Stimulated activated effector memory CD8-positive, alpha-beta T cell treated with anti-CD3 and anti-CD28 coated beads, Interleukin-12 subunit alpha, Interleukin-12 subunit beta, amount 100 ng/mL, for 72 hours (primary cell): ENCODE measurements around the gene ATP8B3.

Experiments used
- ATAC-seq: fragments of 150-1000 bp; cut with Tn5 transposase; 2 replicates; pipeline ENCODE4 v1.10.0; 2021
- DNase-seq, 2 donors: peaks; one replicate each; pipeline ENCODE4 v3.0.0; 2021 to 2022; ENCODE audit warnings: low spot score in 2 of 2
- H3K27ac Mint-ChIP-seq: one replicate; pipeline ENCODE4 v1.8.0; 2022; ENCODE audit warnings: mild to moderate bottlenecking, mixed read lengths
- H3K36me3 Mint-ChIP-seq: one replicate; pipeline ENCODE4 v1.8.0; 2022; ENCODE audit warnings: mild to moderate bottlenecking, mixed read lengths
- H3K4me1 Mint-ChIP-seq: one replicate; pipeline ENCODE4 v1.8.0; 2022; ENCODE audit warnings: mixed read lengths
- H3K4me3 Mint-ChIP-seq: one replicate; pipeline ENCODE4 v1.8.0; 2022; ENCODE audit warnings: mild to moderate bottlenecking, mixed read lengths
- H3K9me3 Mint-ChIP-seq: one replicate; pipeline ENCODE4 v1.8.0; 2022; ENCODE audit warnings: mixed read lengths

ATP8B3 gene

DNA sequence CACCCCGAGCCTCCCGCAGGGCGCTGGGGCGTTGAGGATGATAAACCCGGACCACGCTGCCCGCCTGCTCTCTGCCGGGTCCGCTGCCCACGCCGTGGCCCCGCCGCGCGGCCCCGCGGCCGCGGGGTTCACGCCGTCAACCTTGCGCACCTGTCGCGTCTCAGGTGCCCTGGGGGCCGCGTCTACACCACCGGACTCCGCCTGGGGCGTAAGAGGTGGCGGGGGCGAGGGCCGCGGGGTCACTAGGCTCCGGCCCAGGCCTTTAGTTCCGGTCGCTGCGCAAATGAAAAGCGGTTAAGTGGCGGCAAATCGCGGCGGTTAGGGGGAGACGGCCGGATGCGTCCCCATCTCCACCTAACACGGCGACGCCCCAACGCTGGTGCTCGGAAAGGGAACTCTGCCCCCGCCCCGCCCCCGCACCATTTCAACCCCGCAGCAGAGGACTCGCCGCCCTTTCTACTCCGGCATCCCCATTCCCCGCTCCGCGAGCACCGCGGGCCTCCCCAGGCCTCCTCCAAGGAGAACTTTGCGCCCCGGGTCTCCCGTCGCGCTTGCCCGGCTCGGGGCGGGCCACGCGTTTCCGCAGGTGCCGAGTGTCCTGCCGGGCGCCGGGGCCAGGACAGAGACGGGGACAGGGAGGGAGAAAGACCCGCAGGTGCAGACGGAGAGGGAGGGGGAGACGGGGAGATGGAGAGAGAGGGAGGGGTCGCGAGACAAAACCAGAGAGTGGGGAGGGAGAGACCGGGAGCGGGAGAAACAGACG is 54.4 kb downstream of the ATP8B3 start:
- no peaks in the 10 kb centered on the region for H3K4me1 Mint-ChIP-seq
- no peak for ATAC-seq
- H3K27ac Mint-ChIP-seq = no peak overlapping the region
- no peak overlapping the region for H3K4me3 Mint-ChIP-seq
- DNase-seq = no peak
- H3K9me3 Mint-ChIP-seq = no peaks in the 10 kb centered on the region
- peaks cover 7% of the 10 kb centered on the region for H3K36me3 Mint-ChIP-seq

DNA sequence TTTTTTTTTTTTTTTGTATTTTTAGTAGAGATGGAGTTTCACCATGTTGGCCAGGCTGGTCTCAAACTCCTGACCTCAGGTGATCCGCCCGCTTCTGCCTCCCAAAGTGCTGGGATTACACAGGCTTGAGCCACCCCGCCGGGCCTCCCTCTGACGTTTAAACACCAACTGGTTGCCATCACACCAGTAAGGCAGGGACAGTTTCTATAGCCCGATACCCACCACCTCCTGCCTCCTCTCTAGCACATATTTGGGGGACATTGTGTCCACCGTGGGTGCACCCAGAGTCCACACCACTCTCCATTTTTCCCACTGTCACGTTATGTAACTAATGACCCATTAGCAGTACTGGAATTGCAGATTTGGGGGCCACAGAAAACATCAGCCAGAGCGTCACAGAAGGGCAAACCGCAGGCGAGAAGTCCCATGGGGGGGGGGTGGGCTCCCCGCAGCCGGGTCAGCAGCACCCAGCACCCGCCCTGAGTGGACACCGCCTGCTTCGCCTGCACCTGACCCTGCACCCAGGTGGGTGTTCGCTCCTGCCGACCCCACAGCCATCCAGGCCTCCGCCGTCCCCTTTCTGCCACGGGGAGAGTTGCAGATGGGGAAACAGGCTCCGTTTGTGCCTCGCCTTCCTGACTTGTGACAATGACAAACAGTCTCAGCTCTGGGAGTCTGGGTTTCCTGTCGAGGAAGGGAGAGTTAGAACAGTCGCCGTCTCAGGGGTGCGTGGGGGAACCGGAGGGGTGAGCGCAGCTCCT is 55.2 kb downstream of the ATP8B3 start:
- no peak overlapping the region for H3K4me3 Mint-ChIP-seq
- H3K9me3 Mint-ChIP-seq = no peaks in the 10 kb centered on the region
- peaks cover 7% of the 10 kb centered on the region for H3K36me3 Mint-ChIP-seq
- no peak for DNase-seq
- ATAC-seq = no peak
- H3K4me1 Mint-ChIP-seq = no peaks in the 10 kb centered on the region
- H3K27ac Mint-ChIP-seq = no peak overlapping the region

DNA sequence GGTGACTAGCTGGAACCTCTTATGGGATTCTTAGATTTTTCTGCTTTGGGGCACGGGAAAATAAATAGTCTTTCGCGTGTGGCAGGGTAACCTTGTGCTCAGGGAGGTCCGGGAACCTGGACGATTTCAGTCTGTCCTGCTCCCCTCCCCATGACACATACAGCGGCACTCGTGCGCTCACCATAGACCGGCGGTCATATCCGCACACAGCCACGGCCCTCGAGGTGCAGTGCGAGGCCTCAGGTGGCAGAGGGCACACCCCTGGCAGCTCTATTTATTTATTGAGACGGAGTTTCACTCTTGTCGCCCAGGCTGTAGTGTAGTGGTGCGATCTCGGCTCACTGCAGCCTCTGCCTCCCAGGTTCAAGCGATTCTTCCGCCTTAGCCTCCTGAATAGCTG is 55.8 kb downstream of the ATP8B3 start:
- no peak overlapping the region for H3K4me3 Mint-ChIP-seq
- ATAC-seq (no peak), DNase-seq (no peak)
- no peak overlapping the region for H3K27ac Mint-ChIP-seq
- no peaks in the 10 kb centered on the region for H3K4me1 Mint-ChIP-seq
- peaks cover 7% of the 10 kb centered on the region for H3K36me3 Mint-ChIP-seq
- H3K9me3 Mint-ChIP-seq = no peaks in the 10 kb centered on the region

DNA sequence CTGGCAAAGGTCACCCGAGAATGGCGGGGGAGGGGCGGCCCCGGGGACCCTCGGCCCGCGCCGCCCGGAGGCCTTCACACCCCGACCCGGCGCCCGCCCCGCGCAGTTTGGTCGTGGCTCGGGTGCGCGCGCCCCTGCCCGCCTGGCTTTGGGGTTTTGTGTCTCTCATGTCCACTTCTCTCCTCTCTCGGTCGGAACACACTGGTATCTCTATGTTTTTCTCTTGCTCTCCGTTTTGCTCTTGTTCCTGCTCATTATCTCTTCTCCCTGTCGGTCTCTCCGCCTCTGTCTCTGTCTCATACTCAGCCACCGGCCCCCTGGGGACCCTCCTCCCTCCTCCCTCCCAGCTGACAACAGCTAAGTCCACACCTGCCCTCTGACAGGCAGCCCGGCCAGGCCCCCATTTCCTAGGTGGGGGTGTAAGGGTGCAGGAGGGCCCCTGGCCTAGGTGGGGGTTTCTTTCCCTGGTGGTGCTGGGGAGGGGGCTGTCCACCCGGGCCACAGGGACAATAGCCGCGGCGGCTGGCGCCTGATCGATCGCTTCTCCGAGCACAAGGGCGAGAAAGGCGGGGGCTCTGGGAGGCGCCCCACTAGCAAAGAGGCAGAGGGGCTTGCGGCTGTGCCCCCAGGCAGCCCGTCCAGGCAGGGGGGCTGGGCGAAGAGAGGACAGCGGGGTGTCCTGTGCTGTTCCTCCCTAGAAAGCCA is 56.5 kb downstream of the ATP8B3 start:
- Mint-ChIP-seq H3K4me3 (no peak overlapping the region), H3K27ac (no peak overlapping the region)

DNA sequence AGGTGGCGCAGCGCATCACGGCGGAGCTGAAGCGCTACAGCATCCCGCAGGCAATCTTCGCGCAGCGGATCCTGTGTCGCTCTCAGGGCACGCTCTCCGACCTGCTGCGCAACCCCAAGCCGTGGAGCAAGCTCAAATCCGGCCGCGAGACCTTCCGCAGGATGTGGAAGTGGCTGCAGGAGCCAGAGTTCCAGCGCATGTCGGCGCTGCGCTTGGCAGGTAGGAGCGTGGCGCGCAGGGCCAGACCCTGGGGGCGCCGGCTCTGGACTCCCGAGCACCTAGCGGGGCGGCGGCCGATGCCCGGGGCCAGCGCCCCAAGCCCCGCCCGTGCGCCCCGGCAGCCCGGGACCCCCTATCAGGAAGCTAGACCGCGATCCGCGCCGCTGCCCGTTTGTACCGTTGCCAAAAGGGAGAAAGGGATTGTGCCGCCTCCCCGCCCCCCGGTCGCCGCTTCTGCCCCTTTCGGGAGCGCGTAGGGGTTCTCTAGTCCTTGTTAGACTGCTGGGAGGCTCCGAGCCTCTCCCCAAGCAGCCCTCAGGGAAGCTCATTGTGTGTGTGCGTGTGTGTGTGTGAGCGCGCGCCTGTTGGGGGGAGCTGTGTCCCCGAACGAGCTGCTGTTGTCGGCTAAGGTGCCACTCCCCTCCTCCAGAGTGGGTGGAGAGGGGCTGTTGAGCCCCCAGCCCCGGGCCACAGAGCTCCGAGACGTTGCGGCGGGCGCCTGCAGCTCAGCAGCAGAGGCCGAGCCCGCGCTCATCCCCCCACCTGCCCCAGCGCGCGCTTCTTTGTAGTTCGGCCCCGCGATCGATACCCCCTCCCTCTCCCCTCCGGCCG is 57.2 kb downstream of the ATP8B3 start:
- Mint-ChIP-seq H3K4me3 (no peak overlapping the region), H3K9me3 (no peaks in the 10 kb centered on the region), H3K36me3 (peaks cover 7% of the 10 kb centered on the region), H3K27ac (no peak overlapping the region), H3K4me1 (peaks cover 6% of the 10 kb centered on the region)
- ATAC-seq (no peak), DNase-seq (no peak)

More for the DNA sequence above, 56.5 kb downstream of the ATP8B3 start:
- ATAC-seq = no peak
- H3K9me3 Mint-ChIP-seq = no peaks in the 10 kb centered on the region
- no peak for DNase-seq
- no peaks in the 10 kb centered on the region for H3K4me1 Mint-ChIP-seq
- peaks cover 7% of the 10 kb centered on the region for H3K36me3 Mint-ChIP-seq

DNA sequence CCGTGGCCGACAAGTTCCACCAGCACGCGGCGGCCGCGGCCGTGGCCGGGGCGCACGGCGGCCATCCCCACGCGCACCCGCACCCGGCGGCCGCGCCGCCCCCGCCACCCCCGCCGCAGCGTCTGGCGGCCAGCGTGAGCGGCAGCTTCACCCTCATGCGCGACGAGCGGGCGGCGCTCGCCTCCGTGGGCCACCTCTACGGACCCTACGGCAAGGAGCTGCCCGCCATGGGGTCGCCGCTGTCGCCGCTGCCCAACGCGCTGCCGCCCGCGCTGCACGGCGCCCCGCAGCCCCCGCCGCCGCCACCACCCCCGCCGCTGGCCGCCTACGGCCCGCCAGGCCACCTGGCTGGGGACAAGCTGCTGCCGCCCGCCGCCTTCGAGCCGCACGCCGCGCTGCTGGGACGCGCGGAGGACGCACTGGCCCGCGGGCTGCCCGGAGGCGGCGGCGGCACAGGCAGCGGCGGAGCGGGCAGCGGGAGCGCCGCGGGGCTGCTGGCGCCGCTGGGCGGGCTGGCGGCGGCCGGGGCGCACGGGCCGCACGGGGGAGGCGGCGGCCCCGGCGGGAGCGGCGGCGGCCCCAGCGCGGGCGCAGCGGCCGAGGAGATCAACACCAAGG is 57.9 kb downstream of the ATP8B3 start:
- H3K27ac Mint-ChIP-seq = no peak overlapping the region
- no peak overlapping the region for H3K4me3 Mint-ChIP-seq
- DNase-seq = no peak
- peaks cover 7% of the 10 kb centered on the region for H3K36me3 Mint-ChIP-seq
- no peaks in the 10 kb centered on the region for H3K9me3 Mint-ChIP-seq
- no peak for ATAC-seq
- peaks cover 6% of the 10 kb centered on the region for H3K4me1 Mint-ChIP-seq

DNA sequence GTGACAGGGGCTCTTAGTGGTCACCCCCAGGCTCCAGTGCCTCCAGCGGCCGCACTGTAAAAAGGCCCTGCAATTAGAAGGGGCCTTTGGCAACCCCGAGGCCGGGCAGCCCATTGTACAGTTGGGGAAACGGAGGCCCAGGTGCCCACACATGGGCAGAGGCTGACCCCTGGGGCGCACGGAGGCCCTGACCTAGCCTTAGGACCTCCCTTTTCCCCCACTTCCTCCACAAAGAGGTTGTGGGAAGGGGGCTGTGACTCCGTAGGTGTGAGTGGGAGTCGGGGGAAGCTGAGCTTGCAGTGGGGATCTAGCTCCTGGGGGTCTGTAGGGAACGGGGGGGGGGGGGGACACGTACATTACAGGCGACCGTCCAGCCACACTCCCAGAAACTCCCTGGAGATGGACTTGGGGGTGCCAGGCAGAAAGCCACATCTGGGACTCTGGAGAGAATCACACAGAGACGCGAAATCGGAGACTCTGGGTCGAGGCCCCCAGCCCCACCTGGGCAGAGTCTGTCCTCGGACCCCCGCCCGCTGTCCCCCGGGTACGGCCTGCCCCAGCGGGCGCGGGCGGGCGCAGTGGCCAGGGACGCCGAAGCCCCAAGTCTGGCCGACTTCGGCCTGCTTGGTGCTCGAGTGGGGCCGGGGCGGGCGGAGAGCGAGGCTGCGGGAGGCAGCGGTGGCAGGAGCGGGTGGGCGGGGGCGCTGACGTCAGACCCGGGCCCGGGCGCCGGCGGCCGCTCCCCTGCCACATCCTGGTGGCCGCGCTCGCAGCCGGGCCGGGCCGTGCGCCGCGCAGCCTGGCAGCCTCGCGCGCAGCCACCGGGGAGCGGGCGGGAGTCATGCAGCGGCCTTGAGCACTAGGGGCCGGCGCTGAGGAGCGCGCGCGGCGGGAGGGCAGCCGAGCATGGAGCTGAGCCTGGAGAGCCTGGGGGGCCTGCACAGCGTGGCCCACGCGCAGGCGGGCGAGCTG is 59.0 kb downstream of the ATP8B3 start, which contains the start of gene ONECUT3:
ONECUT3 (plus strand) TSS at position 750 of the 972 bp plus-strand sequence; CDS start at position 907, 157 bp downstream.
- H3K4me3 Mint-ChIP-seq = no peak within 1 kb of the TSS
- H3K27ac Mint-ChIP-seq = no peak within 1 kb of the TSS
- H3K36me3 Mint-ChIP-seq = peaks cover 7% of the 10 kb centered on the region
- peaks cover 6% of the 10 kb centered on the region for H3K4me1 Mint-ChIP-seq
- no peaks in the 10 kb centered on the region for H3K9me3 Mint-ChIP-seq
- DNase-seq = no peak
- peak; percentile 15 for ATAC-seq

DNA sequence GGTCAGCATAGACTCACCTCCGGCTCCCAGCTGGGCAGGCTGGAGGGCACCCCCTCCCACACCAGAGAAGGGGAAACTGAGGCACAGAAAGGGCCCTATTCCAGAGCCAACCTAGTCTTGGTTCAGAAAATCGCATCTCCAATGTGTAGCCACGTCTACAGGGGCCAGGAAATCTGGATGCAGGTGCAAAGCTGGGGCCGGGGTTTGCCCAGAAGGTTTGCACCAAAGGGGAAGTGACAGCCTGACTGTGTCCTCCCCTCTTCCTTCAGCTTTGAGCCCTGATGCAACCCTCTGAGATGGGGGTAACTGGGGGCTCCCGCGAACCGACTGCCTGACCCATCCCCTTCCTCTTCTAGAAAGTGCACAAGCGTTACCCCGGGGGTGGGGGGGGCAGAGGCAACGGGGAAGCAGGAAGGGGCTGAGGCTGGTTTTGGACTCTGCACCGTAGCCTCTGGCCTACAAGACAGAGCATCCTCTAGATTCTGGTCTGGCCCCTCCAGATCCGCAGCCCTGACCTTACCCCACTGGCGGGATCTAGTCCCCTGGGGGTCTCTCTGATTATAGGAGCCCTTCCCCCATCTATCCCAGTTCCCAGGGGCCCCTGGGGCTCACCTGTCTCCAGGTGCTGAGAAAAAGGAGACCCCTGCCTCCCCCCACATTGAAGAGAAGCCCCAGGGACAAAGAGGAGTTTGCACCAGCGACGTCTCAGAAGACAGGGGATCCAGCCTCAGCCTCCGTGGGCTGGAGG is 59.9 kb downstream of the ATP8B3 start:
- peaks cover 15% of the 10 kb centered on the region for H3K36me3 Mint-ChIP-seq
- H3K27ac Mint-ChIP-seq = no peak overlapping the region
- no peak overlapping the region for H3K4me3 Mint-ChIP-seq

DNA sequence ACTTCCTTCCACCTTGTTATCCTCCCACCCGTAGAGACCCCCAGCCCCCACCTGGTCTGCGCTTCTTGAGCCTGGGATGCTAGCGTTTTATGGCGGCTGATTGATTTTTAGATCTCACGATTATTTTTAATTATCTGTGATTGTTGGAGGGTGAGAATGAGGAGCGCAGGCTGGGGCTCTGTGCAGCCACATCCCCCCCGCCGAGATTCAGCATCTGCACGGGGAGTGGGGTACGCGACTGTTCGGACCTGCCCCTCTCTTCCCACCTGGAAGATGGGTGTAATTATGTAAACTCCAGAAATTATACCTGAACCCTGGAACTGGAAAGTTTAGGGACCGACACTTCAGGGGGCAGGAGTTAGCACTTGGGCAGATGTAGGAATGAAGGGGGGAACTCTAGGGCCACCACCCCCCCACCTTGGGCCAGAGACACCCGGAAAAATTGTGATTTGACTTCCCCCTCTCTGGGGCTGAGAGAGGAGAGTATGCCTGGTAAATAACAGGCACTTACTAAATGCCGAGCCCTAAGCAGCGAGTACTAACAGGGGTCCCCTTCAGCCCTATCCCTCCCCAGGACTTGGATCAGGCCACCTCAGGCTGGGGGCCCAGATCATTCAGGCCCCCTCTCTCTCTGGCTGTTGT is 60.6 kb downstream of the ATP8B3 start:
- H3K4me3 Mint-ChIP-seq = no peak overlapping the region
- H3K4me1 Mint-ChIP-seq = peaks cover 14% of the 10 kb centered on the region
- DNase-seq (no peak), ATAC-seq (no peak)
- no peak overlapping the region for H3K27ac Mint-ChIP-seq
- no peaks in the 10 kb centered on the region for H3K9me3 Mint-ChIP-seq
- peaks cover 17% of the 10 kb centered on the region for H3K36me3 Mint-ChIP-seq

More for the DNA sequence above, 59.9 kb downstream of the ATP8B3 start:
- DNase-seq (no peak), ATAC-seq (no peak)
- H3K4me1 Mint-ChIP-seq = peaks cover 14% of the 10 kb centered on the region
- H3K9me3 Mint-ChIP-seq = no peaks in the 10 kb centered on the region

DNA sequence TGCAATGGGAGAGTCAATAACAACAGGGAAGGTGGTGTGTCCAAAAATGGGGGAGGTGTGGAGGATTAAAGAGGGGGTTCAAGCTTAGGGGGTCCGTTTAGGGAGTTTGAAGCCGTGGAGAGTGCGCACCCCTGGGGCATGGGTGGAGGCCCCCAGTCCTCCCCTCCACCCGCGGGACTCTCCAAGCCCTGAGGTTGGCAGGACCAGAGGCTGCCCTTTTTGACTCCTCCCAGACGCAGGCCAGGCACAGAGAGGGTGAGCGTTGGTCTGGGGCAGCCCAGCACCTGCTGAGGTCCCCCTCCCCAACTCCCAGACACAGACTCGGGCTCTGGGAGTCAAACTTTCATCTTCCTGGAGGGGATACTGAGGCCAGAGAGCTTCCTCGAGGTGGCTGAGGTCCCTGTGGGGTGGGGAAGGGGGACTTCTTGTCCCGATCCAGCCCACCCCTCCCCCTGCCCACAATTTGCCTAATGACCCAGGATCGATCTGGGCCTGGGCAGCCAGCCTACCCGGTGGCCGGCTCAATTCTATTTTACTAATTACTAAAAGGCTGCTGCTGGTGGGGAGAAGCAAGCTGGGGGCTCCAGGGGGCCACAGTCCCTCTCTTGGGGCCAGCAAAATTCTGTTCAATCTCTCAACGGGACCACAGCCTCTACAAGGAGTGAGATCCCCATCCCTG is 61.6 kb downstream of the ATP8B3 start:
- Mint-ChIP-seq H3K27ac (no peak overlapping the region), H3K4me1 (peaks cover 14% of the 10 kb centered on the region), H3K9me3 (no peaks in the 10 kb centered on the region), H3K4me3 (no peak overlapping the region), H3K36me3 (peaks cover 13% of the 10 kb centered on the region)
- no peak for ATAC-seq
- DNase-seq = no peak

DNA sequence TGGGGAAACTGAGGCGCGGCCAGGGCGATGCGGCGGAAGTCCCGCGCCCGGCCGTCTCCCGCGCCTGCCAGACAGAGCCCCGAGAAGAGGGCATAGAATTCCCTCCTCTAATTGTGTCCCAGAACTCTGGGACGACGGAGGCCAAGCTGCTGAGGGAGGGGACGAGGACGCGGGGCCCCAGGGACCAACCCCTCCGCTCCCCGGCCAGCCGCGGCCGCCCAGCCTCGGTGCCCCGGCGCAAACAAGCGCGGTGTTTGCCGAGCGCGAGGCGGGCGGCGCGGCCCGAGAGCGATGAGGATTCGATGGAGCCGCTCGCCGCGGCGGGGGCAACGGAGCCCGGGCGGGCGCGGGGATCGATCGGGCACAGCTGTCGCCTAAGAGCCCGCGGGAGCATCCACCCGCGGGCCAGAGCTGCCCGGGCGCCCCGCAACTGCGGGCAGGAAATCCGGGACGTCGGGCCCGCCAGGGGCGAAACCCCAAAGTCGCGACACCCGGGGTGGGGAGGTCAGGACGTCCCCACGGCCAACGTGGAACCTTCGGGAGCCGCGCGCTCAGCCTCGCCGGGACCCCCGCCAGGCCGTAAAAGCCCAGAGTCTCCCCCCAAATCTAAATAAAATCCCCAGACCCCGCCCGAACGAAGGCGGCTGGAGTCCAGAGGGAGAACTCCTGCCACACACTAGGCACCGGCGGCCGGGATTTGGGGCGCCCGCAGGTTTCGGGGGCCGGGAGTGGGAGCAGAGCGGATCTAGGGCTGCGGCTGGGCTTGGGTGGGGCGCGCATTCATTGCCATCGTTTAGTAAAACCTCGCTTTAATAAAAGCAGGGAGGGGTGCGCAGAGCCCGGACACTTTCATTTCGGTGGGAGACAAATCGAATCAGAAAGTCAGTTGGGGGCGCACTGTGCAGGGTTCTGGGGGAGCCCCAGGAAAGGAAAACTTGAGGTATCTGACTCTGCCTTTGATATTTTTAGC is 62.4 kb downstream of the ATP8B3 start:
- no peaks in the 10 kb centered on the region for H3K9me3 Mint-ChIP-seq
- DNase-seq = no peak
- no peak for ATAC-seq
- H3K36me3 Mint-ChIP-seq = peaks cover 10% of the 10 kb centered on the region
- H3K4me3 Mint-ChIP-seq = no peak overlapping the region
- no peak overlapping the region for H3K27ac Mint-ChIP-seq
- peaks cover 14% of the 10 kb centered on the region for H3K4me1 Mint-ChIP-seq
